ENCODE measurements around the gene TANK. TPM values are rescaled to one million over a fixed set of nuclear protein-coding genes. Genes with fewer than 3 reads are reported as not detected.
A peak's percentile ranks its signal among the peaks of the same experiment; 100 is the strongest.

TANK gene
- total and polyA plus RNA-seq, 2 of the 13 experiments (the other 11 are each of a cell fraction or from before 2014, with no cell fraction given), result 66.9 to 96.1 TPM

GRCh38 chr2:161160226-161161073 is at the start of gene TANK (continued):
- TF ChIP-seq ZNF318 (CRISPR knock-in tag; IDR thresholded peaks at IDR 0.05), result no peak
- peak; percentile 14 for TF ChIP-seq PCBP2 (optimal IDR thresholded peaks at IDR 0.05; ENCODE audit: low read depth, low read length, poor library complexity, severe bottlenecking)
- peak; percentile 76; the same call in 1 of the 2 replicates for TF ChIP-seq SMYD3 (CRISPR knock-in tag; IDR thresholded peaks at IDR 0.05)
- peak; percentile 64 for TF ChIP-seq ZNF761 (CRISPR knock-in tag; conservative IDR thresholded peaks at IDR 0.05)
- peak; percentile 74 for TF ChIP-seq NKX3-1 (CRISPR knock-in tag; IDR thresholded peaks at IDR 0.05)
- TF ChIP-seq UBTF (CRISPR knock-in tag; IDR thresholded peaks at IDR 0.05), result peak; percentile 84
- TF ChIP-seq CSRNP2 (CRISPR knock-in tag; conservative IDR thresholded peaks at IDR 0.05; ENCODE audit: low read depth), result no peak
- TF ChIP-seq CHD2 (IDR thresholded peaks at IDR 0.05; ENCODE audit: low read depth, low read length), result peak; percentile 32; the same call in 1 of the 2 replicates
- peak; percentile 70 for TF ChIP-seq ZNF580 (CRISPR knock-in tag; IDR thresholded peaks at IDR 0.05; ENCODE audit: borderline replicate concordance, low read depth)
- peak; percentile 97 for TF ChIP-seq ASH2L (IDR thresholded peaks at IDR 0.05; ENCODE audit: insufficient read length, low read depth, low read length)
- TF ChIP-seq ZNF724P (CRISPR knock-in tag; IDR thresholded peaks at IDR 0.05; ENCODE audit: borderline replicate concordance), result no peak; the same call in 1 of the 2 replicates
- TF ChIP-seq U2AF2 (IDR thresholded peaks at IDR 0.05; ENCODE audit: low read depth, low read length), result no peak
- peak; percentile 98 for TF ChIP-seq ZNF614 (CRISPR knock-in tag; IDR thresholded peaks at IDR 0.05; ENCODE audit: borderline replicate concordance)

All from HepG2 (cell line).